Hepatocyte (in vitro differentiated cells): ENCODE data around the gene PHKB. TPM values are rescaled to one million over a fixed set of nuclear protein-coding genes. Genes with fewer than 3 reads are reported as not detected.

Source experiments
- DNase-seq: peaks from one replicate; pipeline ENCODE4 v3.0.0-alpha.2; 2016; ENCODE audit warnings: low spot score
- H2AFZ ChIP-seq: fragments of 200-600 bp; sonication (generic); 2 replicates; pipeline ENCODE4 v1.6.0; 2016; ENCODE audit warnings: antibody characterized with exemption, mild to moderate bottlenecking
- H3K27ac ChIP-seq: fragments of 200-600 bp; sonication (generic); 2 replicates; pipeline ENCODE4 v1.5.1; 2016; ENCODE audit warnings: mild to moderate bottlenecking
- H3K27me3 ChIP-seq: fragments of 200-600 bp; sonication (generic); 2 replicates; pipeline ENCODE4 v1.6.1; 2016
- H3K36me3 ChIP-seq: fragments of 200-600 bp; sonication (generic); replicated peaks from 2 replicates; pipeline ENCODE4 v1.5.1; 2016; ENCODE audit warnings: low read depth; ENCODE audit not compliant: insufficient read depth
- H3K4me1 ChIP-seq: fragments of 200-600 bp; sonication (generic); 2 replicates; pipeline ENCODE4 v1.5.1; 2016; ENCODE audit warnings: mild to moderate bottlenecking, moderate library complexity; ENCODE audit not compliant: insufficient read depth
- H3K4me2 ChIP-seq: fragments of 200-600 bp; sonication (generic); 2 replicates; pipeline ENCODE4 v1.6.0; 2016
- H3K4me3 ChIP-seq: fragments of 200-600 bp; sonication (generic); 2 replicates; pipeline ENCODE4 v1.5.1; 2016; ENCODE audit warnings: mild to moderate bottlenecking
- H3K79me2 ChIP-seq: fragments of 200-600 bp; sonication (generic); 2 replicates; pipeline ENCODE4 v1.6.0; 2017; ENCODE audit warnings: mild to moderate bottlenecking
- H3K9me2 ChIP-seq: fragments of 200-600 bp; sonication (generic); replicated peaks from 2 replicates; pipeline ENCODE4 v1.6.0; 2017; ENCODE audit warnings: mild to moderate bottlenecking; ENCODE audit not compliant: insufficient read depth
- H3K9me3 ChIP-seq: fragments of 200-600 bp; sonication (generic); 2 replicates; pipeline ENCODE4 v1.5.1; 2016; ENCODE audit warnings: low read depth, mild to moderate bottlenecking
- H4K20me1 ChIP-seq: fragments of 200-600 bp; sonication (generic); 2 replicates; pipeline ENCODE4 v1.6.0; 2016; ENCODE audit warnings: mild to moderate bottlenecking; ENCODE audit not compliant: insufficient read depth, poor library complexity, severe bottlenecking
- EZH2 ChIP-seq: fragments of 200-600 bp; sonication (generic); IDR thresholded peaks from 2 replicates; pipeline ENCODE4 v1.6.1; 2016; ENCODE audit warnings: antibody characterized with exemption, mild to moderate bottlenecking, borderline replicate concordance
- EZH2phosphoT487 ChIP-seq: fragments of 200-600 bp; sonication (generic); IDR thresholded peaks from one replicate; pipeline ENCODE4 v1.6.1; 2018; ENCODE audit warnings: antibody characterized with exemption, mild to moderate bottlenecking, low read depth, moderate library complexity; ENCODE audit not compliant: unreplicated experiment, severe bottlenecking
- WGBS: methylation state at CpG from one replicate; pipeline ENCODE4 v1.1.6; 2016; ENCODE audit warnings: low lambda C conversion rate; ENCODE audit errors: missing lambda C conversion rate; 5-methylcytosine and 5-hydroxymethylcytosine counted together
- polyA plus RNA-seq: library from polyadenylated mRNA; unstranded; fragments of >200 nt; fragmentation: Nextera tagmentation; extraction: Ambion mirVana; gene quantifications from 2 replicates; pipeline ENCODE4 v1.2.1, GENCODE V29; 2016
- total RNA-seq: library from RNA; depleted of rRNA; stranded (reverse); fragments of >200 nt; gene quantifications from 2 replicates; pipeline ENCODE4 v1.2.3, GENCODE V29; 2014
- TF ChIP-seq, protein P1 (sequence below): fragments of 200-600 bp; sonication (generic); IDR thresholded peaks from 2 replicates; pipeline ENCODE4 v1.5.1; 2016; ENCODE audit warnings: antibody characterized with exemption, mild to moderate bottlenecking; ENCODE audit not compliant: poor library complexity

PHKB gene
- total and polyA plus RNA-seq, 2 experiments from 2014 or later = 28.7 to 71.7 TPM

DNA sequence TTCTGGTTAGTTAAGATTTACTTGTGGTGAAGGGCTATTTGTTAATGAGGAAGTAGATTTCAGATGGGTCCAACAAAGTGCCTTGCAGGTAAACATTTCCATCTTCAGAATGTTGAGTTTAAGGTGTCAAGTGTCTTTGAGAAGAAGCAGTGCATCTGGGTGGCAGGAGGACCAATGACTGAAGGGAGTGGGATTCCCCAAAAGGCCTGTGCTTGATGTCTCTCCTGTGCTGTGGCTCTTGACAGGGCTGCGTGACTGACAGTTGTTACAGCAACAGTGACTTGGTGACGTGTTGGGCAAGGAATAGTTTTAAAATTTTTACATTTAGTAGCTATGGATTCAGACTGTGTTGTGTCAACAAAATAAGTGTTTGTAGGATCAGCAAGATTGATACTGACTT is 149.9 kb downstream of the PHKB start:
- H3K9me3 ChIP-seq = no peaks in the 10 kb centered on the region
- DNase-seq = no peak
- H3K36me3 ChIP-seq = no peaks in the 10 kb centered on the region
- no peak for TF ChIP-seq EZH2
- TF ChIP-seq EZH2phosphoT487 = no peak
- TF ChIP-seq, protein P1, sequence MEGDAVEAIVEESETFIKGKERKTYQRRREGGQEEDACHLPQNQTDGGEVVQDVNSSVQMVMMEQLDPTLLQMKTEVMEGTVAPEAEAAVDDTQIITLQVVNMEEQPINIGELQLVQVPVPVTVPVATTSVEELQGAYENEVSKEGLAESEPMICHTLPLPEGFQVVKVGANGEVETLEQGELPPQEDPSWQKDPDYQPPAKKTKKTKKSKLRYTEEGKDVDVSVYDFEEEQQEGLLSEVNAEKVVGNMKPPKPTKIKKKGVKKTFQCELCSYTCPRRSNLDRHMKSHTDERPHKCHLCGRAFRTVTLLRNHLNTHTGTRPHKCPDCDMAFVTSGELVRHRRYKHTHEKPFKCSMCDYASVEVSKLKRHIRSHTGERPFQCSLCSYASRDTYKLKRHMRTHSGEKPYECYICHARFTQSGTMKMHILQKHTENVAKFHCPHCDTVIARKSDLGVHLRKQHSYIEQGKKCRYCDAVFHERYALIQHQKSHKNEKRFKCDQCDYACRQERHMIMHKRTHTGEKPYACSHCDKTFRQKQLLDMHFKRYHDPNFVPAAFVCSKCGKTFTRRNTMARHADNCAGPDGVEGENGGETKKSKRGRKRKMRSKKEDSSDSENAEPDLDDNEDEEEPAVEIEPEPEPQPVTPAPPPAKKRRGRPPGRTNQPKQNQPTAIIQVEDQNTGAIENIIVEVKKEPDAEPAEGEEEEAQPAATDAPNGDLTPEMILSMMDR = no peak
- H3K4me3 ChIP-seq = no peak overlapping the region
- H3K27ac ChIP-seq = no peak overlapping the region
- no peaks in the 10 kb centered on the region for H3K27me3 ChIP-seq
- H2AFZ ChIP-seq = no peak overlapping the region
- H3K4me2 ChIP-seq = no peak overlapping the region
- no peaks in the 10 kb centered on the region for H3K9me2 ChIP-seq
- no peaks in the 10 kb centered on the region for H4K20me1 ChIP-seq
- H3K79me2 ChIP-seq = no peaks in the 10 kb centered on the region
- 98% methylated on average over 2 of the region's 2 CpGs for WGBS
- no peaks in the 10 kb centered on the region for H3K4me1 ChIP-seq

DNA sequence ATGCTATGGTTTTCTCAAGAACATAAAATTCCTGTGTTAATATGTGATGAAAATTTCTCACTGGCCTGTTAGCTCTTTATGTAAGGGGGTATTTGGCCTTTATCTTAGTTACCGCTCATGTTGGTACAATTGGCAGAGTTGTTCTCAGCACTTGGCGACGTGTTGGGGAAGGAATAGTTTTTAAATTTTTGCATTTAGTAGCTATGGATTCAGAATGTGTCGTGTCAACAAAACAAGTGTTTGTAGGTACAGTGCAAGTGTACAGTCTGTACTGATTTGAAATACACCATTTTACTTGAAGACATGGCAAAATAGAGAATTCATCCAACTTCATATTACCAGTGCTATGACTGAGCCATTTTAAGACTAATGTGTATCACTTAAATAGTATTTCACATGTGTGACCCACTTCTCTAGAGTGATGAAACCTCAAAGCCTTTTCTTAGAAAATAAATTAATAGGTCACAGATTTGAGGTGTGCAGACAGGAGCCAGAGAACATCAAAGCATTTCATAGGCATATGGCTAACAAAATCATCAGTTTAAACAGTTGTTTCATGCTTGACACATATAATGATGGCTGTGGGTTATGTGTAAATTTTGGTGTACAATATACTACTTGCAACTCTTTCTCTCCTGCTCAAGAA is 150.8 kb downstream of the PHKB start:
- H3K27ac ChIP-seq = no peak overlapping the region
- WGBS = 98% methylated on average over 4 of the region's 4 CpGs

DNA sequence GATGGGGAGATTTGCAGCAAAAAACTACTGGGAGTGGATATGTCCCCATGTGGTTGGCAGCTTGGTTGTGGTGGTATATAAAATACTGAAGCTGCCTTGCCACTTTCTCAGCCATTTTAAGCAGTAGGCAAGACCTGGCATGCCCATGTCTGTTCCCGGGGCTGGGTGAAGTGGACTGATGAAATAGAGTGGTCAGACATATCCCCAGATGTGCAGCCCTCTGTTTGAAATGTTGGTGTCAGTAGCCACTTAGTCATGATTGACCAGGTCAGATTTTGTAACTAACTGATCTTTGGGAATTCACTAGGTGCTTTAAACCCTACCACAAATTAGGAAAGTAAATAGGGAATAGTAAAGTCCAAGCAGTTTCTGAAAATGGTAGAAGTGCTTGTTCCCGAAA is 151.6 kb downstream of the PHKB start:
- H3K4me3 ChIP-seq = no peak overlapping the region
- H3K36me3 ChIP-seq = no peaks in the 10 kb centered on the region
- H3K27me3 ChIP-seq = no peaks in the 10 kb centered on the region
- H2AFZ ChIP-seq = no peak overlapping the region
- H3K4me2 ChIP-seq = no peak overlapping the region
- no peaks in the 10 kb centered on the region for H4K20me1 ChIP-seq
- no peaks in the 10 kb centered on the region for H3K9me2 ChIP-seq
- WGBS = 97% methylated on average over 2 of the region's 2 CpGs
- no peaks in the 10 kb centered on the region for H3K79me2 ChIP-seq
- H3K4me1 ChIP-seq = no peaks in the 10 kb centered on the region
- no peak for DNase-seq
- H3K27ac ChIP-seq = no peak overlapping the region
- H3K9me3 ChIP-seq = no peaks in the 10 kb centered on the region
- TF ChIP-seq EZH2 (no peak), EZH2phosphoT487 (no peak)
- TF ChIP-seq, protein P1 = no peak

More for the DNA sequence above, 150.8 kb downstream of the PHKB start:
- no peaks in the 10 kb centered on the region for H3K9me2 ChIP-seq
- H3K36me3 ChIP-seq = no peaks in the 10 kb centered on the region
- no peak overlapping the region for H3K4me2 ChIP-seq
- H4K20me1 ChIP-seq = no peaks in the 10 kb centered on the region
- no peak overlapping the region for H2AFZ ChIP-seq
- no peaks in the 10 kb centered on the region for H3K79me2 ChIP-seq
- TF ChIP-seq EZH2 (no peak), EZH2phosphoT487 (no peak)
- TF ChIP-seq, protein P1 = no peak
- DNase-seq = no peak
- H3K4me3 ChIP-seq = no peak overlapping the region
- H3K27me3 ChIP-seq = no peaks in the 10 kb centered on the region
- no peaks in the 10 kb centered on the region for H3K9me3 ChIP-seq
- H3K4me1 ChIP-seq = no peaks in the 10 kb centered on the region
